ENCODE measurements around the gene ZNF212.

Gene ZNF212

DNA sequence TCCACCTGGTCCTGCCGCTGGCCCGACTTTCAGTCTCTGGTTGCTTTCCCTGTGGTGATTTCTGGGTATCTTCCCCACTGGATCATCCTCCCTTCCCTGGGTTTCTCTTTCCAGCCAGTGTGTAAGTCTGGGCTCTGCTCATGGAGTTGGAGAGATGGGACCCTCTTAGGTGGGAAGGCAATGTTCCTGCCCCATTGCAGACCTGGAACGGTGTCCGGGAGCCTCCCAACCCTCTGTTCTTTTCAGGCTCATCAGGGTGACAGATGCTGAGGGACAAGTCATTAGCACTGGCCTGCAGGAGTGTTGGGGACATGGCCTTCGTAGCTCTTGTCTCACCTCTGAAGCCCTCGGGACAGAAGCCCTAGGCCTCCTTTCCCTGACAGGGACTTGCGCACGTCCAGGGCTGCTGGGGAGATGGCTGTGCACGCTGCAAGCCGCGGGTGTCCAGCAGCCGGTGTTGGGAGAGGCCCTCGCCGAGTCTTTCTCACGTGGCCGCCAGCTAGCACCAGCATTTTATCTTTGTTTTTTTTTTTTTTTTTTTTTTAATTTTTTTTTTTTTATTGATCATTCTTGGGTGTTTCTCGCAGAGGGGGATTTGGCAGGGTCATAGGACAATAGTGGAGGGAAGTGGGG, 39.8 kb downstream of the ZNF212 start:
- peaks cover 13% of the 10 kb centered on the region for H3K4me1 Mint-ChIP-seq
- no peak overlapping the region for H3K27ac Mint-ChIP-seq
- DNase-seq: no peak
- CTCF ChIA-PET: no interaction called here
- peaks cover 36% of the 10 kb centered on the region for H3K36me3 Mint-ChIP-seq
- no peaks in the 10 kb centered on the region for H3K9me3 Mint-ChIP-seq
- no peak overlapping the region for H3K4me3 Mint-ChIP-seq
- no peaks in the 10 kb centered on the region for H3K27me3 Mint-ChIP-seq

DNA sequence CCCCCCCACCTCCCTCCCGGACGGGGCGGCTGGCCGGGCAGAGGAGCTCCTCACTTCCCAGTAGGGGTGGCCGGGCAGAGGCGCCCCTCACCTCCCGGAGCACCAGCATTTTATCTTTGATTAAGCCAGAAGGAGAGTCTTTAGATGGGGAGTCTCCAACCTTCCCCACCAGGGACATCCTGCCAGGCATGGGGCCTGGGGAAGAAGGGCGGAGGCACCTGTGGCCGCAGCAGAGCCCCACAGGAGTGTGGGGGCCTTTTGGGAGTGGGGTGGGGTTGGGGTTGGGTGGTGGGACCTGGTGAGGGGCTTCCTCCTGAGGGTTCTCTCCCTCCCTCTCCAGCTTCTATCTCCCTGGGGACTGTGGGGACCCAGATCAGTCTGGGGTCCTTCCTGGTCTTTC, 40.7 kb downstream of the ZNF212 start:
- peaks cover 22% of the 10 kb centered on the region for H3K4me1 Mint-ChIP-seq
- no peak for DNase-seq
- no peak overlapping the region for H3K4me3 Mint-ChIP-seq
- CTCF ChIA-PET: no interaction called here
- no peaks in the 10 kb centered on the region for H3K27me3 Mint-ChIP-seq
- H3K36me3 Mint-ChIP-seq: peaks cover 33% of the 10 kb centered on the region
- H3K9me3 Mint-ChIP-seq: no peaks in the 10 kb centered on the region
- H3K27ac Mint-ChIP-seq: no peak overlapping the region

DNA sequence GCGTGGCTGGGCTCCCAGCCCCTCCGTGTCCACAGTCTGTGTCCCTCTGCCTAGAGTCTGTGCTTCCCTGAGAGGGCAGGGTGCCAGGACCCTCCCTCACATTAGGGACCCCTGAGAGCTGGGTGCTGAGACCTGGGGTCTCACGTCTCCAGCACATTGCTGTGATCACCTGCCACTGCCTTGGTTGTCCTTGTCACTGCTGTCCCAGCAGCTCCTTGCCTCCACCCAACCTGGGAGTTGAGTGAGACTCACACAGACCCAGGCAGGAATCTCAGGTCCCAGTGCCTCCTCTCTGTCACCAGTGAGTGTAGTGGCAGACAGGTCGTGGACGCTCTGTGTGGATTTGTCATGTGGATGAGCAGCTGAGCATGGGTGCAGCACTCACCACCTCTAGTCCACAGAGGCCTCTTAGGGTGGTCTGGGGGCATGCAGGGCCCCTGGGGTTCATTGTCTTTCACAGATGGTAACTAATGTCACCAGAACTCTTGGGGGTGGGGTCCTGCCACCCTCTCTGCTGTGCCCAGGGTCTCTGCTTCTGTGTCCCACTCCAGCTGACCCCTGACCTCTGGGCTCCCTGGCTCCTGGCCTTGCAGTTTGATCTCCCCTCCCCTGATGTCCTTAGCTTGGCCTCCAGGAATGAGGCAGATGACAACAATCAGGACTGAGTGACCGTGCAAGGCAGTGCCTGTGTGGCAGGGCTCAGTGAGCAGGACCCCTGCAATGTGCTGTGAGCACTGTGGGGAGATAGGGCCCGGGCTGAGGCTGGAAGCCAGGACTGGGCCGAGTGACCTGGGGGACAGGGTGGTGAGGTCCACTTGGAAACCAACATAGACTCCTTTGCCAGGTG, 41.4 kb downstream of the ZNF212 start:
- Mint-ChIP-seq H3K9me3 (no peaks in the 10 kb centered on the region), H3K27me3 (peaks cover 4% of the 10 kb centered on the region), H3K4me3 (no peak overlapping the region), H3K27ac (peak overlapping the region; percentile 14), H3K36me3 (peaks cover 33% of the 10 kb centered on the region), H3K4me1 (peaks cover 27% of the 10 kb centered on the region)
- CTCF ChIA-PET: no interaction called here
- DNase-seq: no peak

DNA sequence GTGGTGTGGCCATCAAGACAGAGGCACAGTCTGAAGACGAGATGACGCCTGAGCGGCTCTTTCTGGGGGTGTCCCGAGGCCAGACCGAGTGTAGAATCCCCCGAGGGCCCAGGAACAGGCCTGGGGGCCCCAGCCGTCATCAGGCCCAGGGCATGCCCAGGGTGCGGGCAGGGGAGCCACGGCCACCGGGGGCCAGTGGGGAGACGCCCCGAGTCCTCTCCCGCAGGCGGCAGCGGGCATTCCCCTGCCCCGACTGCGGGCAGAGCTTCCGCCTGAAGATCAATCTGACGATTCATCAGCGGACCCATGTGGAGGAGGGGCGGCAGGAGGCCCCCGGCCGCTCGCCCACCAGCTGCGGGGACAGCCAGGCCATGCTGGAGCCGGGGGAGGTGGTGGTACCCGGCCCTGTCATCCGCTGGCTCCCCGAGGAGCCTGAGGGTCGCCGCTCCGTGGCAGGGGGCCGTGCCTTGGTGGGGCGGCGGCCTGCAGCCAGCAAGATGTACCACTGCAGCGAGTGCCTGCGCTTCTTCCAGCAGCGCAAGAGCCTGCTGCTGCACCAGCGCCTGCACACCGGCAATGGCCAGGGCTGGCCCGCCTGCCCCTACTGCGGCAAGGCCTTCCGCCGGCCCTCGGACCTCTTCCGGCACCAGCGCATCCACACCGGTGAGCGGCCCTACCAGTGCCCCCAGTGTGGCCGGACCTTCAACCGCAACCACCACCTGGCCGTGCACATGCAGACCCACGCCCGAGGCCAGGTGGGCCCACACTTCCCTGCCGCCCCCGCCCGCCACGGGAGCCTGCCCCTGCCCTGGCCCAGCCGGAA, 42.3 kb downstream of the ZNF212 start:
- CTCF ChIA-PET: no interaction called here

DNA sequence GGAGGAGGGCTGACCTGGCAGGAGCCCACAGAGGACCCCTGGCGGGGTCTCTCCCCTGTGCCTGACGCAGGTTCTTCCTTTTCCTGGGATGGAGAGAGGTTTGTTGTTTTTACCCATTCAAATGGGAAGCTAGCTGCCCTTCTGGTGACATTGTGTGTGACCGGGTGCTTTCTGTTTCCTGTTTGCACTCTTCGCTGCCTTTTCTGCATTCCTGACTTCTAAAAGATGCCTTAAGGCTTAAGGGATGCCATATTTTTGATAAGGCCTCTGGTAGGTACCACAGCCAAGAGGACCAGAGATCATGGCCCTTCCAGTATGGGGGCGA, 42.8 kb downstream of the ZNF212 start:
- no peak overlapping the region for H3K27ac Mint-ChIP-seq
- H3K36me3 Mint-ChIP-seq: peaks cover 27% of the 10 kb centered on the region
- no peaks in the 10 kb centered on the region for H3K9me3 Mint-ChIP-seq
- peaks cover 41% of the 10 kb centered on the region for H3K4me1 Mint-ChIP-seq
- peaks cover 4% of the 10 kb centered on the region for H3K27me3 Mint-ChIP-seq
- DNase-seq: no peak
- CTCF ChIA-PET: no interaction called here
- no peak overlapping the region for H3K4me3 Mint-ChIP-seq

More for the DNA sequence above, 42.3 kb downstream of the ZNF212 start:
- Mint-ChIP-seq H3K27me3 (peaks cover 4% of the 10 kb centered on the region), H3K9me3 (no peaks in the 10 kb centered on the region), H3K4me1 (peaks cover 35% of the 10 kb centered on the region), H3K4me3 (no peak overlapping the region), H3K27ac (no peak overlapping the region), H3K36me3 (peaks cover 28% of the 10 kb centered on the region)
- DNase-seq: no peak

DNA sequence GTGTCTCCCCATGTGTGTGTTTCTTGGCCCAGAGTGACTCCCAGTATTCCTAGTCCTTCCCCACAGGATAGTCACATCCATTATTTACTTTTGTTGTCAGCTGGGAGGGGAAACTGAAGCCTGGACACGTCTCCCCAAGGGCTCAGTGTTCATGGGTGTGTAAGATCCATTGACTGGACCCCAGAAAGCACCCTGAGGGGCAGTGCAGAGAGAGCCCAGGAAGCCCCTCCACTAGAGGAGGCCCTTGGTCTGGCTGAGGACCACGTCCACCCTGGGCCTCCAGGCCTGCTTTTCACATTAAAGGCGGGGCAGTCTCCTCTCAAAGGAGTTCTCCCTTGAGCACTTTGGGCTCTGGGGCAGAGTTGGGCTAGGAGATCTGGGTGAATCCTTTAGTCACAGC, 43.9 kb downstream of the ZNF212 start:
- DNase-seq: no peak
- CTCF ChIA-PET: interaction anchor here (2.1 kb wide), 1 partner anchor 88 kb away, joined by 5 read pairs; the partner anchor contains the start of gene ZNF282
- no peak overlapping the region for H3K4me3 Mint-ChIP-seq
- peak overlapping the region; percentile 1 for H3K27ac Mint-ChIP-seq
- H3K27me3 Mint-ChIP-seq: peaks cover 4% of the 10 kb centered on the region
- H3K9me3 Mint-ChIP-seq: no peaks in the 10 kb centered on the region
- peaks cover 51% of the 10 kb centered on the region for H3K4me1 Mint-ChIP-seq
- H3K36me3 Mint-ChIP-seq: peaks cover 19% of the 10 kb centered on the region

DNA sequence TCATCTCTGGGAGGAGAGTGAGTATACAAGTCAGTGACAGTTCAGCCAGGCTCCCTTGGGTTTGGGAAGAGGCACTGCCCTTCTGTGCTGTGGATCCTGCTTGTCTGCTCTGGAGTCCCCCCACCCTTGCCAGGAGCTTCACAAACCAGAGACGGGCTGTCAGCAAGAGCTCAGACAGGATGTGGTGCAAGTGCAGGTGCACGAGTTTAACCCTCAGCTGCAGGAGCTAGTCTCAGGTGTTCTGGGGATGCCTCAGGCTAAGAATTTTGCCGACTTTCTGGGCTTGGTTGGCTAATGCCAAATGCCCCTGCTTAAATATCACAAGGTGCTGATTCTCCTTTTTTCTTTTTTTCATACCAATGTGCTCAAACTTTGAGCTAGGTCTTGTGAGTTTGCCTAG, 44.9 kb downstream of the ZNF212 start:
- peak overlapping the region; percentile 83 for H3K4me3 Mint-ChIP-seq
- H3K36me3 Mint-ChIP-seq: peaks cover 12% of the 10 kb centered on the region
- peaks cover 54% of the 10 kb centered on the region for H3K4me1 Mint-ChIP-seq
- CTCF ChIA-PET: interaction anchor here (1.2 to 2.1 kb wide), 5 partner anchors 15 to 138 kb away, joined by 3 to 10 read pairs (median 5); partner anchors contain the start of genes ZNF282 and ZNF783
- no peaks in the 10 kb centered on the region for H3K9me3 Mint-ChIP-seq
- DNase-seq: peak; percentile 77
- H3K27me3 Mint-ChIP-seq: peaks cover 4% of the 10 kb centered on the region
- peak overlapping the region; percentile 90 for H3K27ac Mint-ChIP-seq

DNA sequence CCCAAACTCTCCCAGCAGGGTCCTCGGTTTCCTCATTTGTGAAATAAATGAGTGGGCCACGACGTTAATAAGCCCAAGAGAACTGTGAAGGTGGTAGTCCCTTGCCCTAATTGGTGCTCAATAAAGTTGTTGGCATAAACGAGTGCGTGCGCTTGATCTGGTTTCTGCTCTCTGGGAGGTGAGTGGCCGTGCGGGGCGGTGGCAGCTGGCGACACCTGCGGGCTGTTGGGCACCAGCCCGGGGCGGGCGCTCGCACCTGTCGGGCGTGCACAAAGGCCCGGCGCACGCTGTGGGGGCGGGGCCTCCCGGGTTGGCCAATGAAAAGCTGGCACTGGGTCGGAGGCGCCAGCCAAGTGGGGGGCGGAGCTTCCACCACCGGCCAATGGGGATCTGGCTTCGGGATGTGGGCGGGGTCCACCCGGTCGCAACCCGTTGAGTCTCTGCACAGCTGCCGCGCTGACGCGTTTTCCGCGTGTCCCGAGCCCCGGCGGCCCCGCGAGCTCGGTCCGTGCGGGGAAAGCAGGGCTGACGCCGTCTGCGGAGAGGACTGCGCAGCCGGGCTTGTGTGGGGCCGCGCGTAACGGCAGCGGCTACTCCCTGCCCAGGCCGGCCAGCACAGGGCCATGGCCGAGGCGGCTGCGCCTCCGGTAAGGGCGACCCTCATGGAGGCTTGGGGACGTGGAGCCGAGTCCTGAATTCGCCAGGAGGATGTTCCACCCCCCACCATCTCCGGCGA, 45.6 kb downstream of the ZNF212 start:
- Mint-ChIP-seq H3K4me3 (peak overlapping the region; percentile 83), H3K27ac (peak overlapping the region; percentile 90), H3K27me3 (peaks cover 4% of the 10 kb centered on the region), H3K4me1 (peaks cover 54% of the 10 kb centered on the region), H3K36me3 (peaks cover 11% of the 10 kb centered on the region), H3K9me3 (no peaks in the 10 kb centered on the region)
- CTCF ChIA-PET: interaction anchor here (0.7 to 2.1 kb wide), 6 partner anchors 8 to 137 kb away, joined by 3 to 10 read pairs (median 4); partner anchors contain the start of genes ZNF282 and ZNF783
- DNase-seq: peak; percentile 99

DNA sequence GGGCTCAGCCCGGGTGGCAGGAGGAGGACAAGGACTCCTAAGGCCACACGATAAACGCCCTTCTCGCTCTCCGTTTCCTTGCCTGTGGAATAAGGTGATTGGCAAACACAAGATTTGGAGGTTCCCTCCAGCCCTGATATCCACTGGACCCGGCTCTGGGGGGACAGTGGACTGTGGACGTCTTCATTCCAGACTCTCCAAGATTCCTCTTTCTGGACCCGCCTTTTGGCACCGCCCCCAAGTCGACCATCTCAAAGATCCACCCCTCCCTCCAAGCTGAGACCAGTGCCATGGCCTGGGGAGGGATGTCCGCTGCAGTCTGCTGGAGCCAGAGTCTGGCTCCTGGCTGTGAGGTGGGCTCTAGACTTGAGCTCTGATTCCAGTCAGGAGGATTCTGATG, 46.2 kb downstream of the ZNF212 start:
- H3K4me3 Mint-ChIP-seq: peak overlapping the region; percentile 83
- peaks cover 56% of the 10 kb centered on the region for H3K4me1 Mint-ChIP-seq
- peaks cover 8% of the 10 kb centered on the region for H3K36me3 Mint-ChIP-seq
- peaks cover 4% of the 10 kb centered on the region for H3K27me3 Mint-ChIP-seq
- H3K9me3 Mint-ChIP-seq: no peaks in the 10 kb centered on the region
- H3K27ac Mint-ChIP-seq: peak overlapping the region; percentile 88
- CTCF ChIA-PET: interaction anchor here (0.7 to 2.1 kb wide), 4 partner anchors 7 to 91 kb away, joined by 3 to 10 read pairs (median 4); partner anchors contain the start of genes ZNF282 and ZNF783
- DNase-seq: peak; percentile 29

DNA sequence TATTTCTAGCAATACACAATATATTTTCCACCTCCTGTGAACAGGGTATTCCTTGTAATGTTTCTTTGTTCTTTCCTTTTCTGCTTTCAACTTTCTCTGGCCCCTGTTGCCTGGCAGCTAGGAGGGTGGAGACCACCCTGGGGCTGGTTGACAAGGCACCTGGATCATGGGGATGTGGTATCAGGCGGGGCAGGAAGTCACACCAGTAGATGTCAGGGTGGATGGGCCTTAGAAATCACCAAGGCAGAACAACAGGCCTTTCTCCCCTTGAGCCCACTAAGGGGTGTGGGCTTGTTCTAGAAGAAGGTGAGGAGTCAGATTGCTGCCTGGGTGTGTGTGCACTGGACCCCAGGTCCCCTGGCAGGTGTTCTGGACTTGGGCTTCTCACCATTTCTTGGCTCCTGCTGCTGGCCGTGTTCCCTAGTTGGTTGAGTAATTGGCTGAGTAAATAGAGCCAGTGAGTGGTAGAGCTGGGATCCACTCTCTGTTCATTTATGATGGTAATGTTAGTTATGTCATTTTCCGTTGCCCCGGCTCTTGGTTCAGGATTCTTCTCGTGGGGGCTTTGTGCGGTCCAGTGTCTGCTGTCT, 47.5 kb downstream of the ZNF212 start:
- no peaks in the 10 kb centered on the region for H3K9me3 Mint-ChIP-seq
- CTCF ChIA-PET: no interaction called here
- peak overlapping the region; percentile 62 for H3K4me3 Mint-ChIP-seq
- peaks cover 8% of the 10 kb centered on the region for H3K36me3 Mint-ChIP-seq
- peaks cover 68% of the 10 kb centered on the region for H3K4me1 Mint-ChIP-seq
- peak; percentile 53 for DNase-seq
- peak overlapping the region; percentile 88 for H3K27ac Mint-ChIP-seq
- H3K27me3 Mint-ChIP-seq: peaks cover 4% of the 10 kb centered on the region

DNA sequence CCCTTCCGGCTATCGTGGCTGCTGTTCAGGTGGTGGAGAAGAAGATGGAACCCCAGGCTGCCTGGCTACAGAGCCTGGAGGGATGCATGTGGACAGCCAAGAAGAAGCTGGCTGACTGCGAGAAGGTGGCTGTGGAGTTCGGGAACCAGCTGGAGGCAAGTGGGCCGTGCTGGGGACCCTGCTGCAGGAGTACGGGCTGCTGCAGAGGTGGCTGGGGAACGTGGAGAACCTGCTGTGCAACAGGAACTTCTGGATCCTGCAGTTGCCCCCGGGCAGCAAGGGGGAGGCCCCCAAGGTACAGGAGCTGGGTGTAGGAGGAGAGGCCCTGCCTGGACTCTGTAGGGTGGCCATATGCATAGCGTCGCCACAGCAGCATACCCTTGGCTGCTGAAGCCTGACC, 48.2 kb downstream of the ZNF212 start:
- CTCF ChIA-PET: no interaction called here
- Mint-ChIP-seq H3K27me3 (peaks cover 4% of the 10 kb centered on the region), H3K4me3 (no peak overlapping the region), H3K4me1 (peaks cover 69% of the 10 kb centered on the region), H3K36me3 (peaks cover 3% of the 10 kb centered on the region), H3K9me3 (no peaks in the 10 kb centered on the region), H3K27ac (no peak overlapping the region)
- DNase-seq: no peak

DNA sequence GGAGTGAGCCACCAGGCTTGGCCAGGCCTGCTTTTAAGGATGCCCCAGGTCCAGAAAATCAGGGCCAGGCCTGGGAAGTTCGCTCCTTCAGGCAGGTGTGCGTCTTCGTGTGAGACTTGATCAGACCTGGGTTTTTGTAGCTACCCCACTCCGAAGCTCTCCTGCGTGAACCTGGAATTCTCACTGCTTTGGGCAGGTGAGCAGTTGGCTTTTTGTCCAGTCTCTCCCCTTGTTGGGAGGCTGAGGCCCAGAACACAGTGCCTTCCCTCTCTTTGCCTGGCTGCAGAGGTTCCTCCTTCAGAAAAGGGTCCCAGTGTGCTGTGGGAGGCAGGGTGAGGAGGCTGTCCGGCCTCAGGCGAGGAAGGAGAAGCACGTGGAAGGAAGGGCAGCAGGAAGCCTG, 49.8 kb downstream of the ZNF212 start:
- Mint-ChIP-seq H3K9me3 (no peaks in the 10 kb centered on the region), H3K4me1 (peaks cover 60% of the 10 kb centered on the region)
- CTCF ChIA-PET: interaction anchor here (2.1 kb wide), 1 partner anchor 27 kb away, joined by 6 read pairs; the partner anchor contains the start of gene ZNF783

DNA sequence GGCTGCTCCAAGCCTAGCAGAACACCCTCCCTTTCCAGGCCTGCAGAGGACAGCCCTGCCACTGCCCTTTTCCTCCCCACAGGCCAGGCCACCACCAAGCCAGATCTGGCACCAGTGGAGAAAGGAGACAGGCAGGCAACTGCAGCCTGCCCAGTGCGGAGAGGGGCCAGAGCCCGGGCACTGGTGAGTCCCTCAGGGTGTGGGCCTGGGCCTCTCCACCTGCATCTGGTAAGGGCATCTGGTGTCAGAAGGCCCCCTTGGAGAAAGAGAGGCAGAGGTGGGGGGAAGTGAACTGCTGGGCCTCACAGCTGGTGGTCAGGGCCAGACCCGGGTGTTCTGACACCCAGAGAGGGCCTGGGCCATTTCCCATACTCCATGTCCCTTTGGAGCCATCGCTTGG, 50.4 kb downstream of the ZNF212 start:
- H3K9me3 Mint-ChIP-seq: no peaks in the 10 kb centered on the region
- DNase-seq: no peak
- H3K4me3 Mint-ChIP-seq: no peak overlapping the region
- peaks cover 6% of the 10 kb centered on the region for H3K36me3 Mint-ChIP-seq
- H3K27ac Mint-ChIP-seq: no peak overlapping the region
- peaks cover 54% of the 10 kb centered on the region for H3K4me1 Mint-ChIP-seq
- CTCF ChIA-PET: interaction anchor here (2.1 kb wide), 1 partner anchor 28 kb away, joined by 6 read pairs; the partner anchor contains the start of gene ZNF783
- H3K27me3 Mint-ChIP-seq: peaks cover 4% of the 10 kb centered on the region

More for the DNA sequence above, 49.8 kb downstream of the ZNF212 start:
- peaks cover 4% of the 10 kb centered on the region for H3K27me3 Mint-ChIP-seq
- H3K36me3 Mint-ChIP-seq: peaks cover 7% of the 10 kb centered on the region
- H3K27ac Mint-ChIP-seq: no peak overlapping the region
- no peak overlapping the region for H3K4me3 Mint-ChIP-seq
- no peak for DNase-seq
